Renal cortical epithelial cell (primary cell): ENCODE results near the gene FBXO33. TPM values are rescaled to one million over a fixed set of nuclear protein-coding genes. Genes with fewer than 3 reads are reported as not detected.

ENCODE experiments used
- DNase-seq: peaks from one replicate; pipeline ENCODE4 v3.0.0-alpha.2; 2011; ENCODE audit warnings: low read depth
- total RNA-seq: library from RNA; depleted of rRNA; stranded (reverse); fragments of >200 nt; gene quantifications from 2 replicates; pipeline ENCODE4 v1.2.3, GENCODE V29; 2014

FBXO33 gene
- 22.4 and 25.0 TPM in 2 replicates for total RNA-seq

GRCh38 chr14:39432179-39432618 lies at the start of gene FBXO33:
Gene FBXO33 (minus strand): TSS chr14:39432433. CDS start chr14:39432162, 271 bp downstream.
- DNase-seq = peak; percentile 85

GRCh38 chr14:39474416-39474911 lies 42.2 kb upstream of the FBXO33 start:
- peak; percentile 8 for DNase-seq

GRCh38 chr14:39472078-39472477 lies 39.8 kb upstream of the FBXO33 start:
- no peak for DNase-seq

GRCh38 chr14:39469094-39469710 lies 37.0 kb upstream of the FBXO33 start:
- no peak for DNase-seq

GRCh38 chr14:39467889-39468524 lies 35.8 kb upstream of the FBXO33 start:
- peak; percentile 47 for DNase-seq

- no peak for DNase-seq
Observed at GRCh38 chr14:39459795-39460478, 27.7 kb upstream of the FBXO33 start.

GRCh38 chr14:39456702-39457250 lies 24.5 kb upstream of the FBXO33 start:
- no peak for DNase-seq

GRCh38 chr14:39454906-39455539 lies 22.8 kb upstream of the FBXO33 start:
- no peak for DNase-seq

- DNase-seq = no peak
Observed at GRCh38 chr14:39452680-39453079, 20.4 kb upstream of the FBXO33 start.

GRCh38 chr14:39451811-39452210 lies 19.6 kb upstream of the FBXO33 start:
- no peak for DNase-seq

GRCh38 chr14:39447175-39447661 lies 15.0 kb upstream of the FBXO33 start:
- DNase-seq = no peak

GRCh38 chr14:39446131-39446744 lies 14.0 kb upstream of the FBXO33 start:
- DNase-seq = no peak

GRCh38 chr14:39442293-39442692 lies 10.1 kb upstream of the FBXO33 start:
- no peak for DNase-seq

- DNase-seq = no peak
Observed at GRCh38 chr14:39441805-39442204, 9.6 kb upstream of the FBXO33 start.

GRCh38 chr14:39440975-39441374 lies 8.7 kb upstream of the FBXO33 start:
- DNase-seq = no peak

- no peak for DNase-seq
Observed at GRCh38 chr14:39435241-39435640, 3.0 kb upstream of the FBXO33 start.

- DNase-seq = peak; percentile 22
Observed at GRCh38 chr14:39434401-39434800, 2.2 kb upstream of the FBXO33 start.

GRCh38 chr14:39433452-39433813 lies 1.2 kb upstream of the FBXO33 start:
- DNase-seq = no peak

- DNase-seq = peak; percentile 79
Observed at GRCh38 chr14:39432619-39433451, 602 bp upstream of the FBXO33 start.

- peak; percentile 15 for DNase-seq
Observed at GRCh38 chr14:39431416-39432178, 636 bp downstream of the FBXO33 start.
